ENCODE data around the gene DMRT3. TPM values are rescaled to one million over a fixed set of nuclear protein-coding genes. Genes with fewer than 3 reads are reported as not detected.

Gene DMRT3
- polyA plus RNA-seq (2013, experiment 1 of 2) = not detected
- not detected for polyA plus RNA-seq (2013, experiment 2 of 2)

- under 1% methylated on average over 70 of the region's 70 CpGs for WGBS
Measured at GRCh38 chr9:976258-976942, at the start of gene DMRT3. Gene DMRT3, plus strand, starts transcription at chr9:976655. Its CDS starts 347 bp downstream, at chr9:977002.

DNA sequence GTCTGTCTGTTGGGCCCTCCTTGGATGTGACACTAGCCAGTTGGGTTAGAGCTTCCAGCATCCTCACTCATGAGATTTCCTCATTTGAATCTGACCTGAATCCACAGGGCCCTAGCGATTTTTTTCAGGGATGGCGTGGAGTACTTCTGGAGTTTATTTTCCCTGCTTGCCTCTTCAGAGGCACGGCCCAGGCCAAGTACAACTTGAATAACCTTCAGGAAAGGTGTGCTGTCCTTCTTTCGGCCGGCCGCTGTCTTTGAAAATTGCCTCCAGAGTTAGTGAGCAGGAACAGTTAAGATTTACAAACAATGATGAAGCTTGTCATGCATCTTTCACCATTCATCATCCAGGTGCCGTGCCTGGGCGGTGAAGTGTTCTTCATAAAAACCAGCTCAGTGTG, 49.5 kb upstream of the DMRT3 start:
- Histone ChIP-seq H3K4me3 (ENCODE audit: low read length) (no peak overlapping the region), H3K9me3 (ENCODE audit: insufficient read depth, low read depth, low read length) (no peaks in the 10 kb centered on the region), H3K27me3 (ENCODE audit: insufficient read depth, low read length) (no peaks in the 10 kb centered on the region), H3K9ac (ENCODE audit: low read depth, low read length) (no peak overlapping the region), H3K36me3 (ENCODE audit: insufficient read depth, low read length) (no peaks in the 10 kb centered on the region), H3K27ac (ENCODE audit: low read depth, low read length) (no peak overlapping the region), H3K4me1 (ENCODE audit: insufficient read depth, low read length) (no peaks in the 10 kb centered on the region)
- 96% methylated on average over 8 of the region's 8 CpGs for WGBS

More at GRCh38 chr9:976258-976942, at the start of gene DMRT3:
- Histone ChIP-seq H3K9me3 (ENCODE audit: insufficient read depth, low read depth, low read length) (no peaks in the 10 kb centered on the region), H3K27me3 (ENCODE audit: insufficient read depth, low read length) (peaks cover 100% of the 10 kb centered on the region), H3K4me3 (ENCODE audit: low read length) (peak within 1 kb of the TSS; percentile 50), H3K36me3 (ENCODE audit: insufficient read depth, low read length) (no peaks in the 10 kb centered on the region), H3K9ac (ENCODE audit: low read depth, low read length) (0 out of 2 replicates have a peak within 1 kb of the TSS, but pooled peaks have one; percentile 13), H3K27ac (ENCODE audit: low read depth, low read length) (no peak within 1 kb of the TSS), H3K4me1 (ENCODE audit: insufficient read depth, low read length) (peaks cover 27% of the 10 kb centered on the region)

- H3K27ac ChIP-seq (ENCODE audit: low read depth, low read length) = no peak overlapping the region
- no peak overlapping the region for H3K4me3 ChIP-seq (ENCODE audit: low read length)
- no peaks in the 10 kb centered on the region for H3K27me3 ChIP-seq (ENCODE audit: insufficient read depth, low read length)
- no peaks in the 10 kb centered on the region for H3K4me1 ChIP-seq (ENCODE audit: insufficient read depth, low read length)
- H3K36me3 ChIP-seq (ENCODE audit: insufficient read depth, low read length) = no peaks in the 10 kb centered on the region
- no peak overlapping the region for H3K9ac ChIP-seq (ENCODE audit: low read depth, low read length)
- WGBS = 75% methylated on average over 5 of the region's 6 CpGs
- H3K9me3 ChIP-seq (ENCODE audit: insufficient read depth, low read depth, low read length) = no peaks in the 10 kb centered on the region
Measured at GRCh38 chr9:928363-929042, 48.0 kb upstream of the DMRT3 start.

GRCh38 chr9:929719-930118, 46.7 kb upstream of the DMRT3 start:
- Histone ChIP-seq H3K4me1 (ENCODE audit: insufficient read depth, low read length) (no peaks in the 10 kb centered on the region), H3K9ac (ENCODE audit: low read depth, low read length) (no peak overlapping the region), H3K9me3 (ENCODE audit: insufficient read depth, low read depth, low read length) (no peaks in the 10 kb centered on the region), H3K4me3 (ENCODE audit: low read length) (no peak overlapping the region), H3K27me3 (ENCODE audit: insufficient read depth, low read length) (no peaks in the 10 kb centered on the region), H3K36me3 (ENCODE audit: insufficient read depth, low read length) (no peaks in the 10 kb centered on the region), H3K27ac (ENCODE audit: low read depth, low read length) (no peak overlapping the region)
- 97% methylated on average over 4 of the region's 4 CpGs for WGBS

DNA sequence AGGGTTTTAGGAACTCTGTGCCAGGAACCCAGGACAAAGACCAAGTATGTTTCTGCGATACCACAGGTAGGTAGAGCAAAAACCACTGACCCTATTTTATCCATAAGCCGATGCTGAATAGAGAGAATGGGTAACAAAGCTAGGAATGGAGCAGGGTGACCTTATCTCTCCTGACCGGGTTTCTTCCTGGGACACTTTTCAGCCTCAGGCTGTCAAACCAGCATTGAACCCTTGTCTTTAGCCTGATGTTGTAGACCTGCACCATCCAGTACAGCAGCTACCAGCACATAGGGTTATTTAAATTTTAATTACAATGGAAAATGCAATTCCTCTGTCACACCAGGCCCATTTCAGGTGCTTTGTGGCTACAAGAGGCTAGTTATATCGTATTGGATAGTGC, 43.1 kb upstream of the DMRT3 start:
- H3K36me3 ChIP-seq (ENCODE audit: insufficient read depth, low read length) = no peaks in the 10 kb centered on the region
- no peak overlapping the region for H3K27ac ChIP-seq (ENCODE audit: low read depth, low read length)
- no peak overlapping the region for H3K4me3 ChIP-seq (ENCODE audit: low read length)
- H3K27me3 ChIP-seq (ENCODE audit: insufficient read depth, low read length) = no peaks in the 10 kb centered on the region
- no peaks in the 10 kb centered on the region for H3K4me1 ChIP-seq (ENCODE audit: insufficient read depth, low read length)
- WGBS = 94% methylated on average over 4 of the region's 4 CpGs
- H3K9ac ChIP-seq (ENCODE audit: low read depth, low read length) = no peak overlapping the region
- peaks cover 4% of the 10 kb centered on the region; the same call in 1 of the 2 replicates for H3K9me3 ChIP-seq (ENCODE audit: insufficient read depth, low read depth, low read length)

DNA sequence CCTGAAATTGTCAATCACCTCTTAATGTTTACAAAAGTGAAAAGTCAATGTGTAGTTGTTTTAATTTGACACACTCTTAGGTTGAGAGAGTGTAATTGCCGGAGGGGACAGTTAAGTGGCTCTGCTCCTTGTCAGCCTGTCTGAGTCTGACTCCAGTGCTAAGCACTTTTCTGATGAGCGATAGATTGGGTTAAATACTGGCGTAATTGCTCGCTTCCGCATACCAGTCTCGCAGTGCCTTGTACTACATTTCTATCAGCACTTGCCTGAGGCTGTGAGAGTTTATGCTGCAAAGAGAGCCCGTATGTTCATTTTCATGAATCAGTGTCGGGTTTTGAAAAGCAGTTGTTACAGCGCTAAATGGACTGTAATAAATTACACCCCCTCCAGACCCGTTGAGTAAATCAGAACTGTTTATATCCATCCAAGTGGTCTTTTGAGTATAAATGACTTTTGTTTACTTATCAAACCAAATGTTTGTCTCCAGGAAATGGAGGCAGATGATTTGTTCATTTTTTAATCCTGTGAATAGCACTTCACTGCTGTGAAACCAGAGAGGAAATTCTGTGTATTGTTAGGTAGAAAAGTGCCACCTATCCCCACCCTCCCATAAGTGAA, 41.0 kb upstream of the DMRT3 start:
- Histone ChIP-seq H3K36me3 (ENCODE audit: insufficient read depth, low read length) (no peaks in the 10 kb centered on the region), H3K4me3 (ENCODE audit: low read length) (no peak overlapping the region), H3K9ac (ENCODE audit: low read depth, low read length) (no peak overlapping the region), H3K27me3 (ENCODE audit: insufficient read depth, low read length) (no peaks in the 10 kb centered on the region), H3K4me1 (ENCODE audit: insufficient read depth, low read length) (no peaks in the 10 kb centered on the region), H3K9me3 (ENCODE audit: insufficient read depth, low read depth, low read length) (peaks cover 4% of the 10 kb centered on the region; the same call in 1 of the 2 replicates), H3K27ac (ENCODE audit: low read depth, low read length) (no peak overlapping the region)
- WGBS = 92% methylated on average over 9 of the region's 10 CpGs

DNA sequence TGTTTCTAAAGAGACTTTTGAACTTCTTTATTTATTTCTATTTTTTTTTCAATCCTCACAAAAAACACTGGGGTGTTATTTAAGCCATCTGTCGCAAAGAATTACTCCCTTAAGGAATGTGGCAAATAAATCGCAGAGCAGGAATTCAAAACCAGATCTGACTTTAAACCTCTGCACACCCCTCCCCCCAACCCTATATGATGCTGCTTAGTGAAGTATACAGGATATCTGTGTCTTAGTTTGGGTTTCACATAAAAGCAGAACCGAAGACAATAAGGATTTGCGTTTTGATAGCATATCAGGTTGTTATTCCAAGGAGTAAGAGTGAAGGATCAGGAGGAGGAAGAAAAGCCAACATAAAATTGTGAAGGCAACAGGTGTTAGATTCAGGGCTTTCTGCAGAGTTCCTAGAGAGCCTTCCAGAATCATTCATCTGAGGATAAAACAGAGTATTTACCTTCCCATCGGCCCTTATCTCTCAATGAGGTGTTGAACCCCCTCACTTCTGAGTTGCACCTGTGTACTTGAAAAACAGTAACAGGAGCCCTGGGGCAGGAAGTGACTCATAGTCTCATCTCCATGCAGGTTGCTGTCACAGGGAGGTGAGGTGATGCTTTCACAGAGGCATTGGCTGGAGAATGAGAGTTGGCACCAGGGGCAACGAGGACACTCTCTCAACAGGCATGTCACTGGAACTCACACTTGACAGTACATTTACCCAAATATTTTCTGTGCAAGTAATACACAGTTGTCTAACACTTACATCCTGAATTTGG, 33.5 kb upstream of the DMRT3 start:
- H3K4me3 ChIP-seq (ENCODE audit: low read length) = no peak overlapping the region
- H3K27ac ChIP-seq (ENCODE audit: low read depth, low read length) = no peak overlapping the region
- peaks cover 1% of the 10 kb centered on the region; the same call in 1 of the 2 replicates for H3K9me3 ChIP-seq (ENCODE audit: insufficient read depth, low read depth, low read length)
- H3K36me3 ChIP-seq (ENCODE audit: insufficient read depth, low read length) = no peaks in the 10 kb centered on the region
- WGBS = 84% methylated on average over 6 of the region's 6 CpGs
- no peaks in the 10 kb centered on the region for H3K27me3 ChIP-seq (ENCODE audit: insufficient read depth, low read length)
- H3K4me1 ChIP-seq (ENCODE audit: insufficient read depth, low read length) = peaks cover 20% of the 10 kb centered on the region
- no peak overlapping the region for H3K9ac ChIP-seq (ENCODE audit: low read depth, low read length)

DNA sequence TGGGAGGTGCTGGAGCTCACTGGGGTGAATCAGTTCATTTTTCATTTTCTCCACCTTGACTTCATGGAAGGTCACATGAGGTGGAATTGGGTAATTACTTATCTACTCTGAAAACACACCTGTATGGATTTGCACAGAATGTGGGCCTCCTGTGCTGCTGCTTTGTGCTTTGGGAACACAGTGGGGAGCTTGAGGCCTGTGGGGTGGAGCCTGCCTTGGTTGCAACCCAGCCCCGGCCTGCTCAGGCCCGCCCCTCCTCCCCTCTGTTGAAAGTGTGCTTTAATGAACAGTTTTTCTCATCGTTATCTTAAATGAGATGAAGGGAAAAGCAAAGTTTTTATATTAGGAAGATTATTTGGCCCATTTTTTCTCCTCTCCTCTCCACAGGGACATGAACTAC, 28.5 kb upstream of the DMRT3 start:
- Histone ChIP-seq H3K9ac (ENCODE audit: low read depth, low read length) (no peak overlapping the region), H3K4me3 (ENCODE audit: low read length) (no peak overlapping the region), H3K9me3 (ENCODE audit: insufficient read depth, low read depth, low read length) (no peaks in the 10 kb centered on the region), H3K36me3 (ENCODE audit: insufficient read depth, low read length) (no peaks in the 10 kb centered on the region), H3K4me1 (ENCODE audit: insufficient read depth, low read length) (peaks cover 17% of the 10 kb centered on the region), H3K27me3 (ENCODE audit: insufficient read depth, low read length) (peaks cover 13% of the 10 kb centered on the region; the same call in 1 of the 2 replicates), H3K27ac (ENCODE audit: low read depth, low read length) (no peak overlapping the region)
- WGBS = 87% methylated on average over 2 of the region's 3 CpGs

GRCh38 chr9:948497-948896, 28.0 kb upstream of the DMRT3 start:
- H3K27me3 ChIP-seq (ENCODE audit: insufficient read depth, low read length) = peaks cover 13% of the 10 kb centered on the region; the same call in 1 of the 2 replicates
- no peak overlapping the region for H3K27ac ChIP-seq (ENCODE audit: low read depth, low read length)
- H3K9ac ChIP-seq (ENCODE audit: low read depth, low read length) = no peak overlapping the region
- no peaks in the 10 kb centered on the region for H3K36me3 ChIP-seq (ENCODE audit: insufficient read depth, low read length)
- H3K4me1 ChIP-seq (ENCODE audit: insufficient read depth, low read length) = peaks cover 12% of the 10 kb centered on the region; the same call in 1 of the 2 replicates
- no peaks in the 10 kb centered on the region for H3K9me3 ChIP-seq (ENCODE audit: insufficient read depth, low read depth, low read length)
- H3K4me3 ChIP-seq (ENCODE audit: low read length) = no peak overlapping the region
- WGBS = 94% methylated on average over 7 of the region's 7 CpGs

- 86% methylated on average over 1 of the region's 1 CpG for WGBS
- no peaks in the 10 kb centered on the region for H3K9me3 ChIP-seq (ENCODE audit: insufficient read depth, low read depth, low read length)
Measured at GRCh38 chr9:950139-950538, 26.3 kb upstream of the DMRT3 start.

More at GRCh38 chr9:950139-950538, 26.3 kb upstream of the DMRT3 start:
- H3K4me3 ChIP-seq (ENCODE audit: low read length) = no peak overlapping the region
- H3K36me3 ChIP-seq (ENCODE audit: insufficient read depth, low read length) = no peaks in the 10 kb centered on the region
- 0 out of 2 replicates have a peak, but pooled peaks cover 4% of the 10 kb centered on the region for H3K4me1 ChIP-seq (ENCODE audit: insufficient read depth, low read length)
- H3K27ac ChIP-seq (ENCODE audit: low read depth, low read length) = no peak overlapping the region
- H3K9ac ChIP-seq (ENCODE audit: low read depth, low read length) = no peak overlapping the region
- peaks cover 13% of the 10 kb centered on the region; the same call in 1 of the 2 replicates for H3K27me3 ChIP-seq (ENCODE audit: insufficient read depth, low read length)
